ENCODE results near the gene HS6ST1. TPM values are rescaled to one million over a fixed set of nuclear protein-coding genes. Genes with fewer than 3 reads are reported as not detected.

The HS6ST1 gene
- total RNA-seq, 1 donor from 2014 or later: 17.6 TPM

DNA sequence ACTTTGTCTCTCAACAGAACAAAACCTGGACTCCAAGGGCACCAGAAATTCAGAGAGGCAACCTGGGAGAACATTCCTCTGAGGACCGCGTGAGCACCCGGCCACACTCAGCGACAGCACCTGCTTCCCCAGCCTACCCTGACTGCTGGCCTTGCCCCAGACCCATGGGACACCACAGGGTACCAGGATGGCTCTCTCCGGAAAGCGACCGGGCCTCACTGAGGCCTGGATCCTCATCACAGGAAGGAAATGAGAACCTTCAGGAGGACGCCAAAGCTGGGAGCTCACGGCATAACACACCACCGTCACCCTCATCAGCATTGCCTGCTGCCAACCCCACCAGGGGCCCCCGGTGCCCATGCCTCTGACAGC, 38.9 kb downstream of the HS6ST1 start:
- no peak for DNase-seq (ENCODE audit: low read depth)
- TF ChIP-seq, protein P1, sequence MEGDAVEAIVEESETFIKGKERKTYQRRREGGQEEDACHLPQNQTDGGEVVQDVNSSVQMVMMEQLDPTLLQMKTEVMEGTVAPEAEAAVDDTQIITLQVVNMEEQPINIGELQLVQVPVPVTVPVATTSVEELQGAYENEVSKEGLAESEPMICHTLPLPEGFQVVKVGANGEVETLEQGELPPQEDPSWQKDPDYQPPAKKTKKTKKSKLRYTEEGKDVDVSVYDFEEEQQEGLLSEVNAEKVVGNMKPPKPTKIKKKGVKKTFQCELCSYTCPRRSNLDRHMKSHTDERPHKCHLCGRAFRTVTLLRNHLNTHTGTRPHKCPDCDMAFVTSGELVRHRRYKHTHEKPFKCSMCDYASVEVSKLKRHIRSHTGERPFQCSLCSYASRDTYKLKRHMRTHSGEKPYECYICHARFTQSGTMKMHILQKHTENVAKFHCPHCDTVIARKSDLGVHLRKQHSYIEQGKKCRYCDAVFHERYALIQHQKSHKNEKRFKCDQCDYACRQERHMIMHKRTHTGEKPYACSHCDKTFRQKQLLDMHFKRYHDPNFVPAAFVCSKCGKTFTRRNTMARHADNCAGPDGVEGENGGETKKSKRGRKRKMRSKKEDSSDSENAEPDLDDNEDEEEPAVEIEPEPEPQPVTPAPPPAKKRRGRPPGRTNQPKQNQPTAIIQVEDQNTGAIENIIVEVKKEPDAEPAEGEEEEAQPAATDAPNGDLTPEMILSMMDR (conservative IDR thresholded peaks at IDR 0.05; ENCODE audit: low read depth, low read length): no peak
- H3K4me3 ChIP-seq (ENCODE audit: low read depth, low read length): no peak overlapping the region

DNA sequence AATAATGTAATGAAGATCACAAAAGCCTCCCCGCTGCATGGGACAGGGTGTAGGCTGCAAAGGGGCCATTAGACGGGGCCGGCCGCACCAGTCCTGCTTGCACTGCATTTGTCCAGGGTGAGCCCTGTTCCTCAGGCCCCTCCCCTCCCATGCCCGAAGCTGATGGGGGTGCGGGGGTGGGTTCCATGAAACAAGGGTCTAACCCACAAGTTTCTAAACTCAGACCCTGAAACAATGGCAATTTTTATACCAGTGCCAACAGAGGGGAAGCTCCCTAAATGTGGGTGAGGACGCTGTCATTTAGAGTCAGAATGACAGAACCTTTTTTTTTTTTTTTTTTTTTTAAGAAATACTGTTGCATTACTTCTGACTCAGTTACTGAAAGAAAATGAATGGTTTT, 39.7 kb downstream of the HS6ST1 start:
- TF ChIP-seq, protein P1 (conservative IDR thresholded peaks at IDR 0.05; ENCODE audit: low read depth, low read length): no peak
- H3K4me3 ChIP-seq (ENCODE audit: low read depth, low read length): no peak overlapping the region
- DNase-seq (ENCODE audit: low read depth): no peak

DNA sequence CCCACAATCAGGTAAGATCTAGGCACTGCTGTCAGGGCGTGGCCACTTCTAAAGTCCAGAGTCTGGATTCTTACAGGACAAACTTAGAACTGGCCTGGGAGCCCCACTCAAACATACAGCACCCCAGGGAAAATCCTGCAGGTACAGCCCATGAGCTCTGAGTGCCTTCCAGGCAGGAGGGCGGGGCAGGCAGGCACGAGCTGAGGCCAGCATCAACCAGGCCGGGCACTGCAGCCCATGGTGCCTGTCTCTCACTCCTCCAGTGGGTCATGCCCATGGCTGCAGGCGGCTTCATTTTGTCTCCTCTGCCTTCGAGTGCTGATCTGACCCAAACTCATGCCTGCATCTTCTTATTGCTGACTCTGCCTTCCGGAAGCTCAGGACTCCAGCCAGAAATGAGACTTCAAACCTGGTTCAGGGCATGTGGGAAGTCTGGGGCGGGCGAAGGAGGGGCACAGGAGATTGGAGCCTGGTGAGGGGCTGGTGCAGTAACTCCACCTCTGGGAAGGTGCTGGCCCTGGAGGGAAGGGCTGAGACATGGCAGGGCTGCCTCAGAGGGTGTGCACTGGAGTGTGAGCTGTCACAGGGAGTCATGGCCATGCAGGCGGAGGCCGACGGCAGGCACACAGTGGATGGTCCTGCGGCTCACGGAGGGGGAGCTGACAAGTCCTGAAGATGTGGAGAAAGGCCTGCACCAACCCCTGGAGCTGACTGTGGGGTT, 40.5 kb downstream of the HS6ST1 start:
- DNase-seq (ENCODE audit: low read depth): no peak
- TF ChIP-seq, protein P1 (conservative IDR thresholded peaks at IDR 0.05; ENCODE audit: low read depth, low read length): no peak
- no peak overlapping the region for H3K4me3 ChIP-seq (ENCODE audit: low read depth, low read length)

DNA sequence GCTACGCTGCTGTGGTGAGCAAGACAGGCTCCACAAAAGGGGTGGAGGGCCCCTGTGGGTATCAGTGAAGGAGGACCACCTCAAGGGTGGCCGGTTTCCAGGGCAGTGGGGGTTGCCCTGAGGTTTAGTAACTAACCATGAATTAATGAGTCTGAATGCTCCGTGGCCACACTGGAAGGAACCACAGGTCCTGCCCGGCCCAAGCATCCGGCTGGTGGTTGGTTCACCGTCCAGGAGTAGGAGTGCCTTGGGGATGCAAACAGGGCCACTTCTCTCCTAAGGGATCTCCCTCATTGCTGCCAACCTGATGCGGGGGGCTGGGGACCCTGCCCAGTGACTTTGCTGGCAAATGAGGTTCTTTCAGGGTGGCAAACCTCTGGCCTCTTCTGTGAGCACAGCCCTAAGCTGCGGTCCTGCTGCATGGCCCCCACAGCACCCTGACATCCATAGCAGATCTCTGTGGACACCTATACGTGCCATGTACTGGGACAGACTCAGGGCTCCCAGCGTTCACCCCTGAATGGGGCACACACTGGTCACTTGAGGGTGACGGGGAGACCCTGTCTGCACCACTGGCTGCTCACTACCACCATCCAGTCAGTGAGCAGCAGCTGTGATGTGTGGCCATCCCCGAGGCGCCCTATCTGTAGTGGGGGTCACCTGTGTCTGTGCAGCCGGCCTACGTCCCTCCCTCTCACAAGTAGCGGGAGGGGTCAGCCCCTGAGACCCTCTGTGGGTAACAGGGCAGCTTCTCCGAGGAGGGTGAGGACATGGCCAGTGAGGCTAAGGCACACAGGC, 41.6 kb downstream of the HS6ST1 start:
- H3K4me3 ChIP-seq (ENCODE audit: low read depth, low read length): no peak overlapping the region
- DNase-seq (ENCODE audit: low read depth): no peak
- TF ChIP-seq, protein P1 (conservative IDR thresholded peaks at IDR 0.05; ENCODE audit: low read depth, low read length): no peak

DNA sequence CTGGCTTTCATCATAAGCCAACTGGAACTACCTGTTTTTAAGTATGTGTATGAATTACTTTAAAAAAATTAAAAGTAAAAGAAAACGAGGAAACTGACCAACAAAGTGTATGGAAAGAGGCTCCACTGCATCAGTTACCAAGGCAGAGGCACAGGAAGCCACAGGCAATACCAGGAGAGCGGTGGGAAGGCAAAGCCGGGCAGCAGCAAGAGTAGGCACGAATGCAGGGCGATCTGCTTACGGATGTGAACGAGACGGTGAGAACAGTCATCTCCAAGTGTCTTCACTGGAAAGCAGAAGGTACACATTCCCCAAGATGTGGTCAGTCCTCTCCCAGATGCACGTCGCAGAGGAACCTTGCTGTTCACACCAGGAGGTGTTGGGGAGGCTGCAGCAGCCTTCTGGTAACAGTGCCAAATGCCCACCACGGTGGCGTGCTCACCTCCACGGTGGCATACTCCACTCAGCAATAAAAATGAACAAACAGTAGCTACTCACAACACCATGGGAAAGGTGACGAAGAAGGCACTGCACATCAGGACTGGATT, 43.1 kb downstream of the HS6ST1 start:
- H3K4me3 ChIP-seq (ENCODE audit: low read depth, low read length): no peak overlapping the region
- TF ChIP-seq, protein P1 (conservative IDR thresholded peaks at IDR 0.05; ENCODE audit: low read depth, low read length): no peak
- DNase-seq (ENCODE audit: low read depth): no peak

DNA sequence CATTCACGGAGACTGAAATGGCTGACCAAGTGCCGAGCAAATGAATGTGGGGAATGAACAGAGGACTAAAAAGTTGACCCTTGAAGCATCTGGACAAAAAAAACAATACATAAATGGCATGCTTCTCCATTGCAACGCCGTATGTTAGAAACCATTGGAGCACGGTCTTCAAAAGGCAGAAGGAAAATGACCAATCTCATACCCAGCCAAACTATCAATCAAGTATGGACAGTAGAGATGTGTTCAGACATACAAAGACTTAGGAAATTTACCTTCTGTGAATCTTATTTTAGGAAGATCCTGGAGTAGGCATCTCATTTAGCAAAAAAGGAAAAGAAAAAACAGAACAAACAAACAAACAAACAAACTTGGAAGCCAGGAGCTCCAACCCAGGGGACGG, 44.5 kb downstream of the HS6ST1 start:
- no peak overlapping the region for H3K4me3 ChIP-seq (ENCODE audit: low read depth, low read length)
- TF ChIP-seq, protein P1 (conservative IDR thresholded peaks at IDR 0.05; ENCODE audit: low read depth, low read length): no peak
- DNase-seq (ENCODE audit: low read depth): no peak
